ENCODE measurements around the gene GPR82.

GPR82 gene

DNA sequence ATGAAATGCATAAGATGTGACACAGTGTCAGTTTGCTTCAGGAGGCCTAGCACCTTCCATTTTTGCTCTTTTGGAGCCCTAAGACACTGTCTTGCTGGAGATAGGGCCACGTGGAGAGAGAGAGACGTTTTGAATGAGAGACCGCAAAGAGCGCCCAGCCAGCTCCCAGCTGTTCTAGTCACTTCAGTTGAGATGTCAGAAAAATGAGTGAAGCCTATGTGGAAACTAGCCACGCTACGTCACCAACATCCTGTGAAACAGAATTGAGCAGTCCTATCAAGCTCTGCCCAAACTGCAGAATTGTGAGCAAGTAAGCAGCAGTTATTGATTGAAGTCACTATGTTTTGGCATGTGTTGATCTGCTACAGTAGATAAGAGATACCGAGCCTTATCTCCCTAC, 13.1 kb downstream of the GPR82 start:
- no peaks in the 10 kb centered on the region for H3K36me3 ChIP-seq (ENCODE audit: control insufficient read depth, low read length)
- H3F3A ChIP-seq (ENCODE audit: control insufficient read depth, insufficient read depth) = peaks cover 8% of the 10 kb centered on the region
- no peak overlapping the region for H3K27ac ChIP-seq (ENCODE audit: low read depth, low read length)
- no peaks in the 10 kb centered on the region for H3K9me2 ChIP-seq (replicated peaks; ENCODE audit: control insufficient read depth, low read length)
- no peaks in the 10 kb centered on the region for H3K9me3 ChIP-seq (ENCODE audit: control insufficient read depth, insufficient read depth, low read length)
- no peaks in the 10 kb centered on the region for H3K27me3 ChIP-seq (ENCODE audit: control insufficient read depth, low read length)
- no peak for TF ChIP-seq EZH2phosphoT487 (IDR thresholded peaks at IDR 0.05; ENCODE audit: borderline replicate concordance, low read length)
- TF ChIP-seq, protein P1, sequence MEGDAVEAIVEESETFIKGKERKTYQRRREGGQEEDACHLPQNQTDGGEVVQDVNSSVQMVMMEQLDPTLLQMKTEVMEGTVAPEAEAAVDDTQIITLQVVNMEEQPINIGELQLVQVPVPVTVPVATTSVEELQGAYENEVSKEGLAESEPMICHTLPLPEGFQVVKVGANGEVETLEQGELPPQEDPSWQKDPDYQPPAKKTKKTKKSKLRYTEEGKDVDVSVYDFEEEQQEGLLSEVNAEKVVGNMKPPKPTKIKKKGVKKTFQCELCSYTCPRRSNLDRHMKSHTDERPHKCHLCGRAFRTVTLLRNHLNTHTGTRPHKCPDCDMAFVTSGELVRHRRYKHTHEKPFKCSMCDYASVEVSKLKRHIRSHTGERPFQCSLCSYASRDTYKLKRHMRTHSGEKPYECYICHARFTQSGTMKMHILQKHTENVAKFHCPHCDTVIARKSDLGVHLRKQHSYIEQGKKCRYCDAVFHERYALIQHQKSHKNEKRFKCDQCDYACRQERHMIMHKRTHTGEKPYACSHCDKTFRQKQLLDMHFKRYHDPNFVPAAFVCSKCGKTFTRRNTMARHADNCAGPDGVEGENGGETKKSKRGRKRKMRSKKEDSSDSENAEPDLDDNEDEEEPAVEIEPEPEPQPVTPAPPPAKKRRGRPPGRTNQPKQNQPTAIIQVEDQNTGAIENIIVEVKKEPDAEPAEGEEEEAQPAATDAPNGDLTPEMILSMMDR (IDR thresholded peaks at IDR 0.05; ENCODE audit: low read depth, low read length, poor library complexity, severe bottlenecking) = no peak
- no peak overlapping the region for H3K4me2 ChIP-seq (ENCODE audit: low read length)
- no peaks in the 10 kb centered on the region for H3K79me2 ChIP-seq (ENCODE audit: control insufficient read depth, low read length)
- H3K4me1 ChIP-seq (ENCODE audit: control insufficient read depth, low read length) = peaks cover 34% of the 10 kb centered on the region
- no peaks in the 10 kb centered on the region for H4K20me1 ChIP-seq (ENCODE audit: control insufficient read depth, insufficient read depth, low read depth, low read length)
- H3K4me3 ChIP-seq (ENCODE audit: low read length) = no peak overlapping the region

- no peaks in the 10 kb centered on the region for H3K36me3 ChIP-seq (ENCODE audit: control insufficient read depth, low read length)
- H3K79me2 ChIP-seq (ENCODE audit: control insufficient read depth, low read length) = no peaks in the 10 kb centered on the region
- H3K9me2 ChIP-seq (replicated peaks; ENCODE audit: control insufficient read depth, low read length) = no peaks in the 10 kb centered on the region
- no peaks in the 10 kb centered on the region for H3K9me3 ChIP-seq (ENCODE audit: control insufficient read depth, insufficient read depth, low read length)
- no peak overlapping the region for H3K27ac ChIP-seq (ENCODE audit: low read depth, low read length)
- H3K27me3 ChIP-seq (ENCODE audit: control insufficient read depth, low read length) = no peaks in the 10 kb centered on the region
- H3K4me1 ChIP-seq (ENCODE audit: control insufficient read depth, low read length) = peaks cover 11% of the 10 kb centered on the region
- no peaks in the 10 kb centered on the region for H4K20me1 ChIP-seq (ENCODE audit: control insufficient read depth, insufficient read depth, low read depth, low read length)
- H3K4me2 ChIP-seq (ENCODE audit: low read length) = no peak overlapping the region
- no peak for TF ChIP-seq EZH2phosphoT487 (IDR thresholded peaks at IDR 0.05; ENCODE audit: borderline replicate concordance, low read length)
- TF ChIP-seq, protein P1 (IDR thresholded peaks at IDR 0.05; ENCODE audit: low read depth, low read length, poor library complexity, severe bottlenecking) = no peak
- H3F3A ChIP-seq (ENCODE audit: control insufficient read depth, insufficient read depth) = peaks cover 3% of the 10 kb centered on the region; the same call in 1 of the 2 replicates
- H3K4me3 ChIP-seq (ENCODE audit: low read length) = no peak overlapping the region
Measured at GRCh38 chrX:41739871-41740270, 15.9 kb downstream of the GPR82 start.

DNA sequence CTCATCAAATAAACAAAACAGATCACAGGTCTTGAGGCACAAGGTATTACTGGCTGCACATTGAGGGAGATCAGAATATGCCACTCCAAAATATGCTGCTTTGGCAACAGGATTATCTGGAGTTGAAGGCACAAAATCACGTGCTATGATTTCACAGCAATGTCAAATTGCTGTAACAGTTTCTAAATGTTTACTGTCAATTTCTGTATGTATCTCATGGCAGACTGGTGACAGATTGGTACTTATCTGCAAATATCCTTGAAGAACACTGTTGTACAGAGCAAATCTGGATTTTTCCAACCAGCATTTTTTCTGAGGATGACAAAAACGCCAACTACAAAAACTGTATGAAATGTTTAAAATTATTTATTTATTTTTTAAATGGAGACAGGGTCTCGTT, 26.7 kb downstream of the GPR82 start:
- no peaks in the 10 kb centered on the region for H3K27me3 ChIP-seq (ENCODE audit: control insufficient read depth, low read length)
- no peak overlapping the region for H3K27ac ChIP-seq (ENCODE audit: low read depth, low read length)
- no peaks in the 10 kb centered on the region for H3K9me3 ChIP-seq (ENCODE audit: control insufficient read depth, insufficient read depth, low read length)
- no peaks in the 10 kb centered on the region for H3K36me3 ChIP-seq (ENCODE audit: control insufficient read depth, low read length)
- peaks cover 3% of the 10 kb centered on the region for H3K4me1 ChIP-seq (ENCODE audit: control insufficient read depth, low read length)
- no peaks in the 10 kb centered on the region for H3F3A ChIP-seq (ENCODE audit: control insufficient read depth, insufficient read depth)
- no peak for TF ChIP-seq EZH2phosphoT487 (IDR thresholded peaks at IDR 0.05; ENCODE audit: borderline replicate concordance, low read length)
- TF ChIP-seq, protein P1 (IDR thresholded peaks at IDR 0.05; ENCODE audit: low read depth, low read length, poor library complexity, severe bottlenecking) = no peak
- no peaks in the 10 kb centered on the region for H4K20me1 ChIP-seq (ENCODE audit: control insufficient read depth, insufficient read depth, low read depth, low read length)
- H3K79me2 ChIP-seq (ENCODE audit: control insufficient read depth, low read length) = no peaks in the 10 kb centered on the region
- no peak overlapping the region for H3K4me3 ChIP-seq (ENCODE audit: low read length)
- H3K9me2 ChIP-seq (replicated peaks; ENCODE audit: control insufficient read depth, low read length) = no peaks in the 10 kb centered on the region
- no peak overlapping the region for H3K4me2 ChIP-seq (ENCODE audit: low read length)

DNA sequence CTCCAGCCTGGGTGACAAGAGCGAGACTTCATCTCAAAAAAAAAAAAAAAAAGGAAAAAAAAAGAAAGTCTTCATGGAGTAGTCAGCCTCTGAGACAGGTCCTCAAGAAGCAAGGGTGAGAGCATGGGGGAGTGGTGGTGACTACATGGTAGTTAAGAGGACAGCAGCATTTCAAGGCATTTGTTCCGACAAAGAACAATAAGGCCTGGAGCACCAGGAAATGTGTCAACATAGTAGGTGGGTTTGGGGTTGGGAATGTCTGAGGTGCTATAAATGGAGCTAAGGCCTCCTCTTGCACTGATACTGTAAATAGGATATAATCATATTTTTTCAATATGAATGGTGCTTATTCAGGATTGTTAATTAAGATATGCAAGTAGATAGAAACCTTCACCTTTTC, 34.4 kb downstream of the GPR82 start:
- H3K9me2 ChIP-seq (replicated peaks; ENCODE audit: control insufficient read depth, low read length) = no peaks in the 10 kb centered on the region
- H3K9me3 ChIP-seq (ENCODE audit: control insufficient read depth, insufficient read depth, low read length) = no peaks in the 10 kb centered on the region
- H3K36me3 ChIP-seq (ENCODE audit: control insufficient read depth, low read length) = no peaks in the 10 kb centered on the region
- no peak for TF ChIP-seq EZH2phosphoT487 (IDR thresholded peaks at IDR 0.05; ENCODE audit: borderline replicate concordance, low read length)
- no peak overlapping the region for H3K4me3 ChIP-seq (ENCODE audit: low read length)
- no peak overlapping the region for H3K27ac ChIP-seq (ENCODE audit: low read depth, low read length)
- H3K4me2 ChIP-seq (ENCODE audit: low read length) = no peak overlapping the region
- no peaks in the 10 kb centered on the region for H3K27me3 ChIP-seq (ENCODE audit: control insufficient read depth, low read length)
- peaks cover 7% of the 10 kb centered on the region for H3K4me1 ChIP-seq (ENCODE audit: control insufficient read depth, low read length)
- H3K79me2 ChIP-seq (ENCODE audit: control insufficient read depth, low read length) = no peaks in the 10 kb centered on the region
- no peaks in the 10 kb centered on the region for H3F3A ChIP-seq (ENCODE audit: control insufficient read depth, insufficient read depth)
- H4K20me1 ChIP-seq (ENCODE audit: control insufficient read depth, insufficient read depth, low read depth, low read length) = no peaks in the 10 kb centered on the region

All from DOHH2 (cell line).